Right renal cortex interstitium (tissue), 3 donors: ENCODE data around the gene RASA2. TPM values are rescaled to one million over a fixed set of nuclear protein-coding genes. Genes with fewer than 3 reads are reported as not detected.
"Not testable (repeated sequence)": the region's sequence is repeated elsewhere in the genome, so short reads cannot be mapped to it uniquely, and the experiment has no call there.

ENCODE experiments used
- DNase-seq, 3 donors: peaks; one replicate each; pipeline ENCODE4 v3.0.0-alpha.2; 2013; ENCODE audit warnings: low read depth in 3 of 3, low spot score in 2 of 3
- polyA plus RNA-seq, 3 donors: library from polyadenylated mRNA; unstranded; fragments of 120-200 nt; gene quantifications; one replicate each; pipeline ENCODE4 v1.2.1, GENCODE V29; 2013; ENCODE audit not compliant: insufficient read length in 3 of 3

Gene RASA2
- polyA plus RNA-seq, 3 donors: 18.6 to 20.6 (median 20.4) TPM

DNA sequence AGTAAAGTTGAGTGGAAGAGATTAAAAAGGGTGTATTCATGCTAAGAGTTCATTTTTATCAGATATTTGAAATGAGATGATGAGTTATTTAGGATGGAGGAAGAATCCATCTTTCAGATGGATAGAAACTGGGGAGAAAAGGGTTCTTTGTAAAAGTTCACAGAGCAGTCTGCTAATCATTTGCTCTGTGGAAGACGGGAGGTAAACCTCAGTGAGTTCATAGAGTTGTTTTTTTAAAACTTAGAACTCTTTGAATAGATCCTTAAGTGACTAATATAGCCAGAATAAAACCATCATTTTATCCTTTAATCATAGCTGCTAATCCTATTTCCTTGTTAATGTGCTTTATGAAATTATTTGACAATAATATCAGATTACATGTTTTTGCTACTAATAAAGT lies 5.1 kb downstream of the RASA2 start:
- no peak for DNase-seq

DNA sequence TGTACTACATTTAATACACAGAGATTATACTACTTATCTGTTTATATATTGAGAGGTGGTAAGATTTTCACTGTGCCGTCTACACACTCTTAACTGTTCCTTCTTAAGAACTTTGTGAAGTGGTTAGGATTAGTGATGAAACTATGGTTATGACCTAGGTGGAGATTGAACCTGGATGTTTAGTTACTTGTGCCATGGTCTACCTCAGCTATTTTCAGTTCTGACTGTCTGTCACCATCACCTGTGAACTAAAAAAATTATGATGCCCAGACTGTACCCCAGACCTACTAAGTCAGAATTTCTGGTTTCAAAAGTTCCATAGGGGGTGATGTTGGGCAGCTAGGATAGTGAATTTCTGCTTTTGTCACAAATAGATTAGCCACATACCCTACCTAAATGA lies 6.4 kb downstream of the RASA2 start:
- no peak for DNase-seq

DNA sequence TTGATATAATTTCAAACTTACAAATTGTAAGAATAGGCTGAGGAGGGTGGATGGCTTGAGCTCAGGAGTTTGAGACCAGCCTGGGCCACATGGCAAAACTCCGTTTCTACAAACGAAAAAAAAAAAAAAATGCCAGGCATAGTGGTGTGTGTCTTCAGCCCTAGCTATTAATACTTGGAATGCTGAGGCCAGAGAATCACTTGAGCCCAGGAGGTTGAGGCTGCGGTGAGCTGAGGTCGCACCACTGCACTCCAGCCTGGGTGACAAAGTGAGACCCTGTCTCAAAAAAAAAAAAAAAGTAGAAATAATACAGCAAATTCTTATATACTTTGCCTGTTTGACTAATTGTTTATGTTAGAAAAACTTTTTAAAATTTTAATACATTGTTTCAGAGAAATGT lies 10.8 kb downstream of the RASA2 start:
- DNase-seq: not testable (repeated sequence)

DNA sequence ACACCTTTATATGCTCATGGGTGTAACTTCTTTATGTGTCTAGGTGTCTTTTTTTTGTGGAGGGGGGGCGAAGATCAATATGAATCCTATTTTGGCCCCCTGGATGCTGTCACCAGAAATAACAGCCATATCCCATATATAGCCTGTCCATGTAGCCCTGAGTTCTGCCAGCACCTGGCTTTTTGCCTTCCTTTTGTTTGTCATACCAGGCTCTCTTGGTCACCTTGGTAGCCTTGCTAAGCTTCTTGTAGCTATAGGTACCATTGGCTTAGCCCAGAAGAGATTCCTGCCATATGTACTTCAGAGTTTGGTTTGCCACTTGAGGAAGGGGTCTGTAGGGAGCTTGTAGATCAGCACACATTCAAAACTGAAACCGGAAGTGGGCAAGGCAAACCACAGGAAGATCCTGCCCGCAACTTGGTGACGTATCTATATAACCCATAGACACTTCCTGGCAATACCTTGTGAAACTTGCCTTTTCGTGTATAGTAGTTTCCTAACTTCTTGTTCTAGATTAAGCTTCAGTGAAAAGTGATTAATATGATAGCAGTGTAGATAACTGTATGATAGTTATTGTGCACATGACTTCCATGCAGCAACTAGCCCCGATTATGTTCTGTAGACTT lies 11.9 kb downstream of the RASA2 start:
- no peak for DNase-seq

DNA sequence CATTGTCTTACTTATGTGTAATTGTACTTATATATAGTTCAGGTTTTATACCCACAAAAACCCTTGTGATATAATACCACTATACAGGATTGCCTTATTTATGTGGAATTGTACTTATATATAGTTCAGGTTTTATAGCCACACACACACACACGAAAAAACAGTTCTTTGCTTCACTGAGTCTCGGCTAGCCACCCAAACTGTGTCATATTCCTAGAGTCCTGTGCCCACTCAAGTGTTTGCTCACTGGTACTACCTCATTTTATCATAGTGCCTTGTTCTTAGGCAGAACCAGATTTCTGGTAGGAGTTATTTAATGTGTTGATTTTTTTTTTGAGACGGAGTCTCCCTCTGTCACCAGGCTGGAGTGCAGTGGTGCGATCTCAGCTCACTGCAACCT lies 12.5 kb downstream of the RASA2 start:
- DNase-seq: no peak

DNA sequence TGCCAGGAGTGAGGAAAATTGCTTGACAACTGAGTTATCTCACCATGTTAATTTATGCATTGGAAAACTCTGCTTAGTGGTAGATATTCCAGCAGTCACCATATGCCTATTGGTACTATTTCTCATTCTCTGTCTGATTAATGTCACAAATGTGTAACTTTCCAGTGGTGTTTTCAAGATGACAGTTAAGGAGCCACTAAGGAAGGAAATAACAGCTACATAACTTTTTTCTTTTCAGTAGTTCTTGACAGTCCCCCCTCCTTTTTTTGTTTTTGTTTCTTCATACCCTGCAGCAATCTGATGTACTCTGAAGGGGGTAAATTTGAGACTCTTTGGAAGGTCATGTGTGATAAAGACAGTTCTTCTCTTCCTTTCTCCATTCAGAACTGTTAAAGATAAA lies 13.1 kb downstream of the RASA2 start:
- DNase-seq: no peak

DNA sequence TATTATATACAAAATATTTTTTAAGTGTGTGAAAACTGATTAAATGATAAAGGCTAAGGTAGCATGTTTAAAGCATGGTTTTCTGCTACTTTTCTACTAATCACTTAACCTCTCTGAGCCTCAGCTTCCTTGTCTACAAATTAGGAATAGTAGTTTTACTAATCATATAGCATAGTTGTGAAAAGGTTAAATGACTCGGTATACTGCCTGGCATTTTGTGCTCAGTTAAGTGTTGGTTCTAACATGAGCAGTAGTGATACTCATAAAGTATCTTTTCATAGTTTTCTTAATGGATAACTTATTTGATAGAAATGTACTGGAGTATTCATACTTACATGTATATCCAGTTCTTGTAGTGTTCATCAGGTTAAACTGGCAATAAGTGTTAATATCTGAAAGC lies 13.6 kb downstream of the RASA2 start:
- DNase-seq: no peak

DNA sequence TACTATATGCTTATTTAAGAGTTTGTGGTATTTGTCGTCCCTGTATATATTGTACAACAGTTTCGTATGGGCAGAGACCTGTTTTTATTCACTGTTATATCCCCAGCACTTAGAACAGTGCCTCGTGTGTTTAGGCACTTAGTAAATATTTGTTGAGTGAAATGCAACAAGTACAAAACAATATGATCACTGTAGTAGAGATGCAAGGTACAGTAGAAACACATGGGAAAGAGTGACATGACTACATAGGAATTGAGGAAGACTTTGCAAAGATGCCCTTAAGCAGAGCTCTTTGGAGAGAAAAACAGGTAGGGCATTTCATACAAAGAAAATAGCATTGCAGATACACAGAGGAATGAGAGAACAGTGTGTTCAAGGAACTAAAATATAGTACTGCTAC lies 18.3 kb downstream of the RASA2 start:
- DNase-seq: no peak

DNA sequence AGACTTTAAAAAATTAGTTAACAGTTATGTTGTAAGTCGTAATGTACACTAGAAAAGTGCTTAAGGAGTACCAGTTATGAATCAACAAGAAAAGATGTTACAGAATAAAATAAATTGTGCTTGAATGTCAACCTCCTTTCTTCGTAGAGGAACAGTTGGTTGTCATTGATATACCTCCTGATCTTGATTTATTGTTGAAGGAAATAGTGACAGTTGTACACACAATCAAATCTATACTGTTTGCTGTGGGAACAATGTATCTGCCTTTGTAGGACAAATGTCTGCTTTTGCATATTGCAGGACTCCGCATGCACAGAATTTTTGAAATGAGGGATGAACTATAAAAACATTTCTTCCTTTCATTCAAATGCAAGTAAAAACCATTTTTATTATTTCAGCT lies 19.2 kb downstream of the RASA2 start:
- DNase-seq: no peak

DNA sequence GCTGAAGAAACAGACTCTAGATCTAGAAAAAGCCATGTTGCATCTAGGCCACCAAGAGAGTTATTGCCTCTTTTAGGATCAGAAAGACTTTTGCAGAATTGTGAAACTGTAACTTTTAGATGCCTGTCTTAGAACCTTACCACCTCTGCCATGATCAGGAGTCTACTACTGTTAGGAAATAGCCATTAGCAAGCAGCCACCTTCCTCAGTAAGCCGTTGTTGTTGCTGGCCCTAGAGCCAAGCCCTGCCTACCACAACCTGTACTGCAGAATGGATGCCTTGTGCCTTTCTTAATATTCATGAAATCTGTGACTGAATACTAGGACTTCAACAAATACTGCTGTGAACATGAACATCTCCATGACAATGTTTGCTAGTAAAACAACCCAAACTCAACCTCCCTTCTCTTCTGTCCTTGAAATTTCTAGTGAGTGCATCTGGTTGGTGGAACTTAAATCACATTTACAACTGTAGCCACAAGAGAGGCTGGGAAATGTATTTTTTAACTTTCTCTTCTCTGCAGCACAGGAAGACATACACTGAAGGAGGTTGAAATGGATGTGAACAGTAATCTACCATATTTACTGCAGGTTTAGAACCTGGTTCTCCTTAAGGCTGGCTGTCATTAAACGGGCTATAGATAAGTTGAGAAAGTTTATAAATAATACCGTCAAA lies 20.7 kb downstream of the RASA2 start:
- no peak for DNase-seq

DNA sequence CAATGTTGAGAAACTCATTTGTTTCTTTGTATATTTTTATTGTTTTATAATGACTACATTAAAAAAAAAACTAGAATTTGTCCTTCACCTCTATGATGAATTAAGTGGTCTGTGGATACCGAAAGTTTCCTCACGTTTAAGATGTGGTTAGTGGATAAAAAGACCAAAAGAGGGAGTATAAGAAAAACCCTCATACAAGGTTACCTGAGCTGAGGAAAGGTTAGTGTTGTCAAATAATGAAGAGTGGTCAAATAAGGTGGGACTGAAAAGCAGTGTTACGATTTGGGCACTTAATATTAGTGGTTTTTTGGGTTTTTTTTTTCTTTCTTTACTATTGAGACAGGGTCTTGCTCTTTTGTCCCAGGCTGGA lies 21.2 kb downstream of the RASA2 start:
- no peak for DNase-seq

DNA sequence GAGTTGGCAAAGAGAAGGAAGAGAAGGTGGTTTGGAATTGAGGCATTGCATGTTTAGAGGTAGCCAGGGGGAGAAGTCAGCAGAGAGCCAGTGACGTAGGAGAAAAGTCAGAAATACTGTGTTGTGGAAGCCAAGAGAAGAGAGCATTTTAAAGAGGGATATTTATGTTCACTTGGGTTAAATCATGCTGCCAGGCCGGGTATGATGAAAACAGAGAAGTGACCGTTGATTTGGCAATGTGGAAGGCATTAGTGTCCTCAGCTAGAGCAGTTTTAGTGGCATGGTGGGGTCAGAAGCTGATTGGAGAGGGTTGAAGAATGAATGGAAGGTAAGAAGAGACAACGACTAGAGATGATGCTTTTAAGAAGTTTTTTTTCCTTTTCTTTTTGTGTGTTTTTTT lies 24.5 kb downstream of the RASA2 start:
- DNase-seq: no peak

DNA sequence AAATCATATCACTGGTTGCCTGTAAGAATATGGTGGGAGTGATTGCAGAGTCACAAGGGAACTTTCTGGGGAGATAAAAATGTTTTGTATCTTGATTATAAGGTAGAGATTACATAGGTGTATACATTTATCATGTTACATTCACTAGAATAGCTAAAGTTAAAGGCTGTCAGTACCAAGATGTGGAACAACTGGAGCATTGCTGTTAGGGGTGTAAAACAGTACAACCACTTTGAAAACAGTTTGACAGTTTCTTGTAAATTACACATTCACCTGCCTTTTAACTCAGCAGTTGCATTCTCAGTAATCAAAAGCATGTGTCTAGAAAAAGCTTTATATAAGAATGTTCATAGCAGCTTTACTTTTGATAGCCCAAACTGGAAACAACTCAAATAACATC lies 27.6 kb downstream of the RASA2 start:
- DNase-seq: no peak

DNA sequence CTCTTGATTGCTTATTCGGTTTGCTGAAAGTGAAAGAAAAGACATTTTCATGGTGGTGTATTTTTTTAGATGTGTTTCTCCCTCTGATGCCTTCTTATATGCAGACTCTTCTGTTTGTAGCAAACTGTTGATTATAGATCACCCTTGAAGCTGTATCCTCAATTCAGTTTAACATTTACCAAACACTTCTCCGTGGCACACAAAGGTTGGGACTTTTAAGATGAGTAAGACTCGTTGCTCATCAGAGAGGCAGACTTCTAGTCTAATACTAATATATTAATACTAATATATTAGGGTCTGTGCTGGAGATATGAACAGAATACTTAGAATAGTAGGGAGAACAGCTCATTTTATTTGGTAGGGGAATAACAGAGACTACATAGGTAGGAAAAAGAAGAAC lies 32.8 kb downstream of the RASA2 start:
- no peak for DNase-seq

DNA sequence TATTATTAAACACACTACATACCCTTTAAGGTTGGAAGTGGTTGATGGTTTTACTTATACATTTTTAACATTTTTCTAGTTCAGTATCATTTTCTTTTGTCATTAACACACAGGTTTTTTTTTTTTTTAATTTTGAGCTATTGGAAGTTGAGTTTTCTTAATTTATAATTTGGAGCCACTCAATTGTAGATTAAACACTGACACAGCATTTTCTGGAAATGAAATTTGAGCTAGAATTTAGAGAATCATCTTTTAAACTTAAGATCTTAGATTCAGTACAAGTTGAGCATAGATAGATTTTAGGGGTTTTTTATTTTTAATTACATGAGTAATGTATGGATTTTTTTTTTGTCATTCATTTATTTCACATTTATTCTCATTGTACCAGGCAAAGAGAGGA lies 35.0 kb downstream of the RASA2 start:
- DNase-seq: no peak

DNA sequence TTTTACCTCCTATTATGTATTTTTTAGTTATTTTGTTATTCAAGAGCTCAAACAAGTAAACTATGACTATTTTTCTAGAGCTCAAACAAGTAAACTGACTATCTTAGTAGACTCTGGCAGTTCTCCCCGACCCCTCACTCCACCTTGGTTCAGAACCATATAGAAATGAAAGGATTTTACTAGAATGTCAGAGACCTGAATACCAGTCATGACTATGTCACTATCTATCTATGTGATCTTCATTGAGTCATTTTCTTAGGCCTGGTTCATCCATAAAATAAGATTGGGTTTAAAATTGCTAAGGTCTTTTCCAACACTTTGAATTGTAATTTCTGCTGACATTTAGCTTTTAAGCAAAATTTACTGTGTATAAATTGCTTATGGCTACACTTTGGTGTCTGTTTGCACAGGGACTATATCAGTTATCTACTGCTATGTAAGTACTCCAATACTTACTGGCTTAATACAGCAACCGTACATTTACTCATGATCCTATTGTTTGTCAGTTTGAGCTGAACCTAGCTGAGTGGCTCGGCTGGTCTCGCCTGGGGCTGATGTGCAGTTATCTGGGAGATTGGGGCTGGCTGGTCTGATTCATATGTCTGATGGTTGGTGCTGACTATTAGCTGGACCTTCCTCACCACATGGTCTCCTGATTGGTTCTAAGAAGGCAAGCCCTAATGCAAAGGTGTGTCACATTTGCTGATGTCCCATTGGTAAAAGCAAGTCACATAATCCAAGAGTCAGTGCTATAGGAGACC lies 37.0 kb downstream of the RASA2 start:
- DNase-seq: no peak

DNA sequence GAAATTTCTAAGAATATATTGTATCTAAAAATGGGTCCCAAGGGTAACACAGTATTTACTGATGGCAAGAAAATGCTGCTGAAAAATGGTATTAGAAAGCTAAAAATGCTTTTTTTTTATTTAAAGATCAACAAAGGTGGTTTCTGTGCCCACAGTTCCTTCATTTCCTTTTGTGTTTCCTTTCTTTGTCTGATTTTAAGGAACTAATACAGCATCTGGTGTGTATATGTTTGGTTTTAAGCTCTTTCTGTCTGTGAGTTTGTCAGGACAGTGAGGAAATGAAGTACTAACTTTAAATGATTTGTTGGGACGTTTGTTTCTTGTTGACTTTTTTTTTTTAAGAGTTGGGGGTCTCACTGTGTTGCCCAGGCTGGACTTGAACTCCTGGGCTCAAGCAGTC lies 38.2 kb downstream of the RASA2 start:
- no peak for DNase-seq

DNA sequence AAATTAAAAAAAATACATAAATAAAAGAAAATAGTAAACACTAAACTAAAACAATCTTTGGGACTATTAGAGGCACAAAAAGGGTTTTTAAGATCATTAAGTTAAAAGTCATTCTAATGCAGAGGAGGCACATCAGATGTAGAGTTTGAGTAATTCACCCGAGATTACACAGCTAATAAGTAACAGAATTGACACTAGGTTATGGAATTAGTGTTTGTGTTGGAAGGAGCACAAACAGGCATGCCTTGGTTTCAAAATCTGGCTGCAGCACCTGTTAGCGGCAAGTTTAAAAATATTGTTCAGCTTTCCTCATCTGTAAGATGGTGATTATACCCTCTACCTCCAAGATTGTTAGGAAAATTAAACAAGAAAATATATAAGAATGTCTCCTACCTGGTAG lies 39.0 kb downstream of the RASA2 start:
- DNase-seq: no peak

DNA sequence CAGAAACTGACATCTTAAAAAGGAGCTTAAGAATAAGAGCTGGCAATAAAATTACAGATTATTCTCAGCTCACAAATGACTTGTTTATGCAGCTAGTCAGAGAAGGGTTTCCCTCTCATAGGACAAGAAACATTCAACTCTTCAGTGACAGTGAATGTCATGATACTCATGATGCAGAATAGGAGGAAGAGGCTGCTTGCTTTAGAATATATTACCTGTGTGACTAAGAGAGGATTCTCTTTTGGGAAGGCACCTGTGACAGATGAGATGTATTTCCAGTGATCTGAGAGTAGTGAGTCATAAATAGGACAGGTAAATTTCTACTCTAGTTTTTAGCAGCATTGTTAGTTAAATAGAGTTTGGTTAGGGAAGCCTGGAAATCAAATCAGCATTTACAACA lies 39.9 kb downstream of the RASA2 start:
- DNase-seq: no peak

DNA sequence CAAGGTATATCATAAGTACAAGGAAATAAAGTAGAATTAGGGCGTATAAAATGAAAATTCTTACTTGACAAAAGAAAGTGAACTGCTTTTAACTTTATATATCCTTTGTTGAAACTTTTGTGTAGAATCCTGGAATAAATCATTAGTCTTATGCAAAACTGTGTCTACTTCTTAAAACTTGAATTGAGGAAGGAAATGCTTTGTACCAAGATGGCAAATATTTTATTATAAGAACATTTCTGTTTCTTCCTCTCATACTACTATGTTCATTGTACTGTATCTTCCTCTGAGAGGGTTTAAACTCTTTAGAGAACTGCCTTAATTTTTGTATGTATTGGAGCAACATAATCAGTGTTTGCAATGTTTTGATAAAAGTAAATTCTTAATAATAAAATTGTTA lies 42.0 kb downstream of the RASA2 start:
- no peak for DNase-seq

DNA sequence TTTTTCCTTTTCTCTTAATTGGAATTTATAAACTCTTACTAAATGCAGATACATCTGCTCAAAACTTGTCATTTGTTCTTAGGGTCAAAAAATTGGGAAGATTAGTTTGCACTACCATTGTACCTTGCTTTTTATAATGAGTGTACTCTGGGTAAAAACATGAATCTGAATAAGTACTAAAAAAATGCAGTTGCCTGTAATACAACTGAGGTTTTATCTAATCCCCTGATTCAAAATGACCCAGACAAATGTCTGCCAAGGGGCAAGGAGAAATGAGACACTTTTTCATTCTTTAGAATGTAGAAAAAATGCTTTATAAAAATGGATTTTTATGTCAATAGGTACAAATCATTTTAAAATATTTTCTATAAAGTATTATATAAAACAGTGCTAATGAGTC lies 42.4 kb downstream of the RASA2 start:
- DNase-seq: no peak

DNA sequence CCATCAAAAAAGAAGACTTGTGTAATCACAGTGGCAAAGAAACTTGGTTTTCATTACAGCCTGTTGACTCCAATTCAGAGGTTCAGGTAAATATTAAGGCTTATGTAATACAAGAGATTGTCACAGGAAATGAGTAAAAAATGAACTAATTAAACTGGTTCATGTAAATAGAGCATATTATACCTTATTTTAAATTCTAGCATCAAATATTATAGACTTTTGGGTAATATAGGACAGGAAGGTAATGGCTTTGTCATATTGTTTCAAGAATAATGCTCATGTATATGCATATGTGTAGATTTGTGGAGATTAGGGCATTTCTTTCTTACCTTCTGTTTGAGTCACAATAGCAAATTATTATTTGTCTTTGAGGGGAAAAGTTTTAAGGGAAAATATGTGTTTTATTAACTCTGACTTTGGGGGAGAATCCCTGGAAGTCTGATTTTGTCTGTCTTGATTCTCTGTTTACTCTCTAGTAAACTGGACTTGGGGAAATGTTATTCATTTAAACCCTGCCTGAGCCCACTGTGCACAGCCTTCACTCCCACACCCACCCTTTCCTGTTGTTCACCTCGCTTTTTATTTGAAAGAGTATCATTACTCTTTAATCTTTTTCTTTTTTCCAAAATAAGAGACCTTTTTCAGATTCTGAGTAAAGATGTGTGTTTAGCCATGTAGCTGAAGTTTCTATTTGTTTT lies 43.0 kb downstream of the RASA2 start:
- no peak for DNase-seq
